GM18907 (cell line): ENCODE data around the gene NUBP2.
"Not testable (repeated sequence)": the region's sequence is repeated elsewhere in the genome, so short reads cannot be mapped to it uniquely, and the experiment has no call there.

Source experiments
- ATAC-seq: cut with Tn5 transposase; IDR thresholded peaks from one replicate; pipeline ENCODE4 v1.9.1; 2021; ENCODE audit warnings: mild to moderate bottlenecking, moderate library complexity; ENCODE audit not compliant: unreplicated experiment

The NUBP2 gene

DNA sequence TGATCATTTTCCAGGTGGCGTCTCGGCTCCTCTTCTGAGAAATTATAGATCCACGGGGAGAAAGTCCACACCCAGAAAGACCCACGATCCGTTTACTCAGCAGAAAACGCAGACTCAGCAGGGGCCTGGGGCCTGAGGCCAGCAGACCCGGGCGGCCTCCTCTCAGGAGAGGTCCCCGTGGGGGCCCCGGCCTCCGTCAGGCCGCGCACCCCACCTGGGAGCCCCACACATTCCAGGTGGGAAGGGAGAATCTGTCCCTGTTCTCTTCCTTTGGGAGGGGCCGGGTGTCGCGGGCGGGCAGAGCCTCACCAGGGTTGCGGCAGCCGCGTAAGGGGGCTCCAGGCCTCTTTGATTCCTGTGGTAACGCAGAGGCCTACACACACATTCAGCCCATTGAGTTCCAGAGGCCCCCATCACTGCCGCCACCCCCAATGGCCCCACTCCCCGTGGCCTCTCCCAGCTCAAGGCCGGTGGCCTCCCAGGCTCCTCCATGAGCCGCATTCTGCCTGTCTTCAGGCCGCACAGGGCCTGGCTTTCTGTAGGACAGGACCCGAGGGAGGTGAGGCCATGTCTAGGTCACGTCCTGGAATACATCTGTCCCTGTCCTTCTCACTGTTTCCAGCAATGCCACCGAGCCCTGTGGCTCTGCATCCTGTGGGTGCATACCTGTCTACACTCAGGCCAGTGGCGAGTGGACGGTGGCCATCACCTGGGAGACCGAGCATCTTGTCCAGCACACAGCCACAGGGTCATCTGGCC, 12.3 kb downstream of the NUBP2 start:
- ATAC-seq, result no peak

DNA sequence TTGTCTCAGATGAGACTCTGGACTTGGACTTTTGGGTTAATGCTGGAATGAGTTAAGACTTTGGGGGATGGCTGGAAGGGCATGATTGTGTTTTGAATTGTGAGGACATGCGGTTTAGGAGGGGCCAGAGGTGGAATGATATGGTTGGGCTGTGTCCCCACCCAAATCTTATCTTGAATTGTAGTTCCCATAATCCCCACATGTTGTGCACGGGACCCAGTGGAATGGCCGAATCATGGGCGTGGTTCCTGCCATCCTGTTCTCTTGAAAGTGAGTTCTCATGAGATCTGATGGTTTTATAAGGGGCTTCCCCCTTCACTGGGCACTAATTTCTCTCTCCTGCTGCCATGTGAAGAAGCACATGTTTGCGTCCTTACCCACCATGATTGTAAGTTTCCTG, 16.5 kb downstream of the NUBP2 start:
- ATAC-seq, result not testable (repeated sequence)

DNA sequence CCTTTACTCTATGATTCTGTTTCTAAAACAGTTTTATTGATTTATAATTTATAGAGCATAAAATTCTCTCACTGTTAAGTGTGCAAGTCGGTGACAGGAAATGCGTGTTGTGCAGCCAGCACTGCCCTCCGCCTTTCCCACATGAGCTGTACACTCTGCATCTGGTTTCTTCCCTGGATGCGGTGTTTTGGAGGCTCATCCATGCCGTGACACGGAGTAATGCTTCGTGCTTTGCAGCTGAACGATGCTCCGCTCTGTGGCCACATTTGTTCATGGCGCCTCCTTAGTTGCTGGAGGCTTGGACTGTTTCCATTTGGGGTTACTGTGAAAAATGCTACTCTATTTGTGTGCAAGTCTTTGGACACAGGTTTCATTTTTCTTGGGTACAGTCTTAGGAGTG, 17.9 kb downstream of the NUBP2 start:
- ATAC-seq, result no peak

DNA sequence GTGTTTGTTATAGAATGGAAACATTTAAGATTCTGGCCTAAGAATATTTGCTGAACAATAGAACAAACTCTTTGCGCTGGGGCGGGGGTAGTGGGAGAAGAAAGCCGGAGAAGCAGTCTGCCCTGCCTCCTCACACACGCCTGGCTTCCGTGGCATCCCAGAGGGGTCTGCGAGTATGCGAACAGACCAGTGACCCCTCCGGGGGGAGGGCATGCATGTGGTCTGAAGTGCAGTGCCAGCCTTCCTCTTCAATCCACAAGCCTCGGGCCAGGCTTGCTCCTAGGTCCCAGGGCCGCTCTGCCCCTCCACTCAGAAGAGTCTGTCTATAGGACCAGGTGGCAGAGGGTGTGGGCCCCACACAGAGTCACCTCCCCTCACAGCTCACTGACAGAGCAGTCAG, 24.9 kb downstream of the NUBP2 start:
- ATAC-seq, result no peak

DNA sequence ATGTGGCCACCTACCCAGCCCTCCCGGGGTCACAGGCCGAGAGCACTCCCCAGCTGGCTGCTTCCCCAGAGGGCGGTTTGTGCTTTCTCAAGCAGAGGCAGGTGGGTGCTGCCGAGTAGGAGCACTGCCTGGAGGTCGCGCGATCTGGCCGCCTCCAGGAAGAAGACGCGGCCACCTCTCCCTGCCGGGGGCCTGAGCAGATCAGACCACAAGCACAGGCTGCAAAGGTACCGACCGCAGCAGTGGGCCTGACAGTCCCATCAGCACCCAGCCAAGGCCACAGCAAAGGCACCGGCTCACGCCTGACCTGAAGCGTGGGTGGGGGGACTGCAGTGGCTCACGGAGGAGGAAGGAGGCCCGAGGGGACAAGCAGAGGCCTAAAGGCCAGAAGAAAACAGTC, 25.9 kb downstream of the NUBP2 start:
- ATAC-seq, result no peak

DNA sequence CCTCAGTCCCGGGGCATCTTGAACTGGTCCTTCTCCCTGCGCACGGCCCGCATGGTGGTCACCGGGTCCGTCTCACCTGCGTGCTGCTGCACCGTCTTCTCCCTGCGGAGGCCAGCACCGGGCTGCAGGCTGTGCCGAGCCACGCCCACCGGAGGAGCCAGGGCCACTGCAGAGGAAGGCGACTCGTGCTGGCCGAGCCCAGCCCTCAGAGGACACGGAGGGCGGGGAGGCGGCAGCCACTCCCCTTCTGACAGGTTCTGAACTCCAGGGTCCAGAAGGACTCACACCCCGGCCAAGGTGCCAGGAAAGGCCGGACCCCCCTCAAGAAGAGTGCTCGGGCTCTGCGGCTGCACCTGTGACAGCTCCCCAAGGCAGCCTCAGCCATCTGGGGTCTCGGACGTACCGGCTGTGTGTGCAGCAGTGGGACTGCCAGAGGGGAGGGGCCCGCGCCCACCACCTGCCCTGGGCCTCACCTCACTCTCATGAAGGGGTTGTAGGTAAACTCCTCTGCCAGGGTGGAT, 26.6 kb downstream of the NUBP2 start:
- ATAC-seq, result no peak

DNA sequence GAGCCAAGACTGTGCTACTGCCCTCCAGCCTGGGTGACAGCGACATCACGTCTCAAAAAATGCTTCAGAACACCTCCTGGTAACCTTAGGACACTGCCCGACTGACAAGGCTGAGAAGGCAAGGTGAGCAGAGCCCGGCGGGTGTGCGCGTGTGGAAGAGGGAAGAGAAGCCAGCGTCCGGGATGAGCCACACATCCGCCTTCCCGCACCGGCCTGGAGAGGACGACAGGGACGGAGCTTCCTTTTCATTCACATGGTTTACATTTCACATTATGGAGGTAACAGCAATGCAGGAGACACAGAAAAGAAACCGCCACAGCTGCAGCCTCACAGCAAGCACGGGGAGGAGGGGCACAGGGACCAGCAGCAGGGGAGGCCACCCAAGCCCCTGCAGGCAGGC, 27.3 kb downstream of the NUBP2 start:
- ATAC-seq, result no peak

DNA sequence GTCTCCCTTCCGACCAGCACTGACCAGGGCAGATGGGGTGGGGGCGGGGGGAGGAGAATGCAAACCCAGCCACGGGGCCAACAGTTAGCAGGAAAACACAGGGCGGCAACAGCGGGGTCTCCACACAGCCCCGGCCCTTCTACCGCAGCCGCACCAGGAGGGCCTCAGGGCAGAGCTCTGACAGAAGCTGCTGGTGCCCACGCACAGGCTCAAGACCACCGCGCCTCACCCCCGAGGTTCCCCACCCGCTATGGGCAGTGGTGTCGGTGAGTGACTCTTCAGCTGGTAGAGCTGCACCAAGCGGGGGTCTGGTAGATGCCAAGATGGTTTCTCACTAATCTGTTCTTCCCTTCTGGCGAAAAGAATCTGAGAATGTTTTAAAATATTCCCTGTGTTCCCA, 27.8 kb downstream of the NUBP2 start:
- no peak for ATAC-seq

DNA sequence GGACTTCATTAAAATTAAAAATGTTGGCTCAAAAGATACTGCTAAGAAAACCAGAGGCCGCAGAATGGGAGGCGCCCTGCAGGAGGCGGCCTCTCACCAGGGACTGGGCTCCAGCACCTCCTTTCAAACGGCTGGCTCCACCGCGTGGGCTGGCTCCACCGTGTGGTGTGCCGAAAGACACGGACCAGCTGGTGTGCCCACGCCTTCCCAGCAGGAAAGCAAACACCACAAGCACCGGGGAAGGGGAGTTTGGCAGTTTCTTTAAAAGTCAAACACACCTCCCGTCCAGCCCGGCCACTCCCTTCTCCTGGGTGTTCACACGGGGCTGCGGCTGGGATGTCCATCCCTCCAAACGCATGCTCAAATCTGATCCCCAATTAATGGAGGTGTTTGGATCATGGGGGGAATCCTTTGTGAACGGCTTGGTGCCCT, 30.0 kb downstream of the NUBP2 start:
- no peak for ATAC-seq

DNA sequence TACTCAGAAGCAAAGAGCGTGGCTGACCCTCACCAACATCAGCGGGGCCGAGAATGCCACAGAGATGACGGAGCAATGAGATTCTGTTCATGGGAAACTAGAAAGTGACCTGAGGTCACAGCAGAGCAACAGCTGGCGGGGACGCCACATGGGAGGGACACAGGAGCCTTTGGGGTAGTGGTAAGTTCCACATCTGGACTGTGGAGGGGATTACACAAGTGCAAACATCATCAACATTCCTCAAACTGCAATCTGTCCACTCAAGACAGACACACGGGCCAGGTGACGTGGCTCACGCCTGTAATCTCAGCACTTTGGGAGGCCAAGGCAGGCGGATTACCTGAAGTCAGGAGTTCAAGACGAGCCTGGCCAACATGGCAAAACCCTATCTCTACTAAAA, 32.7 kb downstream of the NUBP2 start:
- ATAC-seq, result no peak

DNA sequence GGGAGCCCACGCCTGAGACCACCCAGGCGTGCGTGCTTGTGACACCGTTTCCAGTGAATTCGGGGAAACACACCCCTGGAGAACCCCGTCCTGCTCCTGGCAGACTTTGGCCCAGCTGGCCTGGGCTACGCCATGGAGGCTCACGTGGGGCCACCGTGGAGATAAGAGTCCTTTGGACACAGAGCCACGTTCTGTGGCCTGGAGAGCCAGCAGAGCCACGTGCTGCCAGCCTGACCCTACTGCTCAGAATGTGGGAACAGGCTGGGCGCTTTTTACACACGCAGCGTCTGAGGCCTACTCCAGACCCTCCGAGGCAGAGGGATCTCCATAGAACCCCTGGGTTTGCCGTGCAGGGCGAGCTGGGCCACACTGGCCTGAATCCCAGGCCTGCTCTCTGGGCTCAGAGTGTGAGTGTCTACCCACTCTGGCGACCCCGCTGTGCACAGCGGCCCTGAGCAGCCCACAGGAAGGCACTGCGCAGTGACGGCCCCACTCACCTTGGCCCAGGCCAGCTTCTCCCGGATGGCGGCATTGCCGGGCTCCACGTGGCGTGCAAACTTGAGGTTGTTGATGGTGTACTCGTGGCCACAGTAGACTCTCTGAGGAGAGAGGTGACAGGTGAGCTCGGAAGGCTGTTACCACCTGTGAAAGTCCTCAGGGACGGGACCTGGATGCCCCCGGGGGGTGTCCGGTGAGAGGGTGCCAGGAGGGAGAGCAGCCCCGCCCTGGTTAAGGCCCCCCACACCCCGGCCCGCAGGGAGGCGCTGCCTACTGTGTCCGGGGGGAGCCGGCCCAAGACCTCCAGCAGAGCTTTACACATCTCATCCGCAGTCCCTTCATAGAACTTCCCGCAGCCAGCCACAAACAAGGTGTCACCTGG, 33.9 kb downstream of the NUBP2 start:
- ATAC-seq, result no peak

DNA sequence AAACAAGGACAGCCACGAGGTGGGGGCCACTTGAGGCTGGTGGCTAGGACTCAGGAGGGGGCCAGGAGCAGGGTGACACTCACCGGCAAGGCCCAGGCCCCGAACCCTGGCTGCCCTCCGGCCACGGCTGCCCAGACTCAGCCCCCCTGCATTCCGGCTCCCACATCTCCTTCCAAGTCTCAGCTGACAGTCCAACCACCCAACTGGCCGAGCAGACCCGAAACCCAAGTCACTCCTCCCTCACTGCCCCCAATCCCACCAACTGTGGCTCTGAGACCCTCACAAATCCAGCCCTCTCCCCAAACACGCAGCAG, 34.5 kb downstream of the NUBP2 start:
- no peak for ATAC-seq

DNA sequence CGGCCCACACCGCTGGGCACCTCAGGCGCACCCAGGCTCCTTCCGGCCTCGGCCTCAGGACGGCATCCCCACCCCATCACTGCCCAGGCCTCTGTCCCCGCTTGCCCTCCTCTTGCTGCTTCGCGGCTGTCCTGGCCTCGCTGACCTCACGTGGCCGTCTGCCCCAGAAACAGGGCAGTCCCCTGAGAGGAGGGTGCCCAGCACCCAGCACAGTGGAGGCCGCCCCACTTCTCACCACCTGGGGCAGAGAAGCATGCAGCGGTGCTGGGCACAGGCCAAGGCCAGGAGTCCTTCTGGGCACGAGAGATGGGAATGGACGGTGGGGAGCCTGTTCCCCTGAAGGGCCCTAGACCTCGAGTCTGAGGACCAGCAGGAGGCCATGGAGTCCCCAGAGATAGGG, 35.0 kb downstream of the NUBP2 start:
- ATAC-seq, result no peak

DNA sequence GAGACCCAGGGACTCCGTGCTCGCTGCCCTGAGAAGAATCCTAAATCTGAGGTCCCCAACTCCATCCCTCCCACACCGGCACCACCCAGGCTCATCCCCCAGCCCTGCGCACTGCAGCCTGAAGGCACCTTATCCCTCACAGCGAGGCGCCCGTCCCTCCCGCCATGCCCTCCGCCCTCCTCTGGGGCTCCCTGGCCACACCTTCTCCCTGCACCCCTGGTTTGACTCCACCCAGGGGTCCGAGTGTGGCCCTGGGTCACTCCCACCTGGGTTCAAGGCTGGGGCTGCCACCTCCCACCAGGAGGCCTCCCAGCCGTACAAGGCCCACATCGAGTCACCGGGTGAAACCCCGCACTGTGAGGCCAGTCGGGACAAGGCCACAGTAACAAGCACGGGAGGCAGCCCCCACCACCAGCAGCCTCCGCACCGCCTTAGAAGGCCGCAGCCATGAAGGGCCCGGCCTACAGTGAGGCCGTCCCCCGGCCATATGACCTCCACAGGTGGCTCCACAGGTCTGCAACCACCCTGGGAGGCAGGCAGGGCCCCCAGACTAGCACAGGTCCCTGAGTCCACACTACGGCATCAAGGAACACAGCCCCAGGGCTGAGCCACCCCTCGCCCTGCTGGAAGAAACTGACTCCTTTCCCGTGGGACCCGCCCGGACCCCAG, 35.6 kb downstream of the NUBP2 start:
- ATAC-seq, result no peak

DNA sequence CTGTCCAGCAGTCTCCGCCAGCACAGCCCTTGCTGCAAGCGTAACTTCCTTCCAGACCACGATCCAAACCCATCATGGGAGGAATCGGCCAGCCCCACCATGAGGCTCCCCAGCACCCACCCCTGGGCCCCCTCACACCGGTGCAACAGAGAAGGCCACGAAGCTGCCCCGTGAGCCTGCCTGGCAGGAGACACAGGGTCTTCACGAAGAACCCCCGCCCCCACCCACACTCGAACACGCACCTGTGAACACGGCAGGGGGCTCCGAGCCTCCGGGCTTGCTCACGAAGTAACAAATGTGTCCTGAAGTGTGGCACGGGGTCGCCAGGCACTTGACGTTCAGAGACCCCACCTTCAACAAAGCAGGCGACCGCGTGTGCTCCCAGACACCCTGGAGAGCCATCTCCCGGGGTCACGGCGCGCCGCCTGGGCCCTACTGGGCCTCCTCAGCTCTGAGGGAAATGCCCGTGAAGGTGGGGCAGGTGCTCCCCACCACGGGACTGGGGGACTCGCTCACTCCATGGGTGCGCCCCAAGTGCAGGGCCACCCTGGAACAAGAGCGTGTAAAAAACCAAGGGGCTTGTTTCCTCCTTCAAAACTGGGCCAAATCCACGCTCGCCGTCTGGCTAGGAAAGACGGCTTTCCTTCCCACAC, 36.2 kb downstream of the NUBP2 start:
- no peak for ATAC-seq

DNA sequence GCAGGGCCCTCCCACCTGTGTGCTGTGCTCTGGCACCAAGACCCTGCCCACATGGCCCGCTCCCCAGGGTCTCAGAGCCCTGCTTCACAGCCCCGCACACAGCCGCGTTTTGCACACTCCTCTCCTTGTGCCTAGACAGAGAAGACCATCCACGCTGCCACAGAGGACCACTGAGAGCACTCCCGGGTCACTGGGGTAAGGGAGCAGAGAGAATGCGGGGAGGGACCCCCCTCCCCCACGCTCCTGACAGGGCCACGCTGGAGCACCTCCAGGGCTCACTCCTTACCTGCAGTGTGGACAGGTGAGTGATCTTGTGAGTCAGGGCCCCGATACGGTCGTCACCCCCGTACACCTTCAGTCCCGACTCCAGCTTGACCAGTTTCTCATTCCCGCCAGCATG, 36.9 kb downstream of the NUBP2 start:
- ATAC-seq, result no peak

DNA sequence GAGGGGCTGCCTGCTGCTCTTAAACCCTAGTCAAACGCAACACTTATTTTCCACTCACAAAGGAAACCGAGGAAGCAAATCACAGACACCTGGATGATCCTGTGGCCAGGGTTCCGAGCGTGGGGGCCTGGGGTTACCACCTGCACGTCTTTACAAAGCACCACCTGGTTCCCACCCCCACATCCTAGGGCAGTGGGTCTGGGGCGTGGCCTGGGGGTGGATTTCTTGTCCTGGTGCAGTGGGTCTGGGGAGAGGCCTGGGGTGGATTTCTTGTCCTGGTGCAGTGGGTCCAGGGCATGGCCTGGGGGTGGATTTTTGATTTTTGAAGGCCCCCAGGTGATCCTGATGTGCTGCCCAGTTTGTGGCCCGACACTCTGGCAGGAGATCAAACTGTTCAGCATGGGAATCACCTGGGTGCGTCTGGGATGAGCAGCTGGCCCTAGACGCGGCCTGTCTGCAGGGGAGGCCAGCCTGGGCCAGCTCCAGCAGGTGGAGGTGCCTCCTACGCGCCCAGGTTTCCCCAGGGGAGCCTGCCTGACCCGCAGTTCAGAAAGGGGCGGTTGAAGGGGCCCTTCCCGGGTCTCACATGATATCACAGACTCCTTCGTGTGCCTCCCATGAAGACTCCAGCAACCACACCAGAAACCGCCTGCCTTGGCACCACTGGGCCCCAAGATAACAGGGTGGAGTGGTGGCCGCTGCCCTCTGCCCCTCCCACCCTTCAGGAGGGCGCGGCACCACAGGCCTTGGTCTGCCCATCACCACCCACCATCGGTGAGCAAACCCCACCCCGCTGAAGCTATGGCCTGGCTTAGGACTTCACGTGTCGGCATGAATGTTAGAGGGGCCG, 37.6 kb downstream of the NUBP2 start:
- no peak for ATAC-seq

DNA sequence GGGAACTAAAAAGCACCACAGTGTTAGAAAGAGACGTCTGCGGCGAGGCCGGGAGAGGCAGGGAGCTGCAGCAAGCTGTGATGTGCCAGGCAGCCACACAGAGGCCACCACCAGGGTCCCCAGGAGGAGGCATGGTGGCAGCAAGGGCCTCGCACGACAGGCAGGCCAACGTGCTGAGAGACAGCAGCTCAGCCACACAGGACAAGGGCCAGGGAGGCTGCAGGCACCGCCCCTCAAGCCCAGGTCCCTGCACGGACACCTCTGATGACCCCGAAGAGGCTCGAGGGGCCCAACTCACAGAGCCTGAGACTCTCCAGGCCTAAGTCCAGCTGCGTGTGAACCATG, 38.2 kb downstream of the NUBP2 start:
- no peak for ATAC-seq

DNA sequence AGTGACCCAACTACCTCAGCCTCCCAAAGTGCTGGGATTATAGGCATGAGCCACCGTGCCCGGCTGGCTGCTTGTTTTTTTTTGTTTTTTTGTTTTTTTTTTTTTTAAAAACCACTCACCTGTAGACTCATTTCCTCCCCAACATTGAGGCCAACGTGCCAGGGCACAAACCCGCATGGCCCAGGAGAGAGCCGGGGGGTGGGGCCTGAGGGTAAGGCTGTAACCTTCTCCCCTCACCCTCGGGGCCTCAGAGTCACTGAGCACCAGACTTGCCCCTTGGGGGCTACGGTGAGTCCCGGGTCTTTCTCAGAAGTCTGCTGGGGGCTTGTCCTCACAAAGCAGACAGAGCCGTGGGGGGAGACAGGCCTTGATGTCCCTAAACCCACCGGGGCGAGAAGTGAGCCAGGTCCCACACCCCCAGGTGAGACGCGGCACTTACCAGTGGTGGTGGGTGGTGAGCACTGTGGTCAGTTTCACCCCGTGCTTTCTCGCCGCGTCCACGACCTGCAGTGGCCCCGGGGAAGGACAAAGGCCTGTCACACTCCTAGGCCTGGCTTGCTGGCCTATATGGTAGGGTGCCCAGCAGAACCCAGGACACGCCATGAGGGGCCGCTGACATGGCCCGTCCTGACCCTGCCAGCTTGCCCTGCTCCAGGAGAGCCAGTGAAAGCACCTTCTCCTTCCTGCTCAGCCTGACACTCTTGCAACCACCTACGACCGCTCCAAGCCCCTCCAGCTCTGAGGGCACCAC, 39.3 kb downstream of the NUBP2 start:
- ATAC-seq, result no peak

DNA sequence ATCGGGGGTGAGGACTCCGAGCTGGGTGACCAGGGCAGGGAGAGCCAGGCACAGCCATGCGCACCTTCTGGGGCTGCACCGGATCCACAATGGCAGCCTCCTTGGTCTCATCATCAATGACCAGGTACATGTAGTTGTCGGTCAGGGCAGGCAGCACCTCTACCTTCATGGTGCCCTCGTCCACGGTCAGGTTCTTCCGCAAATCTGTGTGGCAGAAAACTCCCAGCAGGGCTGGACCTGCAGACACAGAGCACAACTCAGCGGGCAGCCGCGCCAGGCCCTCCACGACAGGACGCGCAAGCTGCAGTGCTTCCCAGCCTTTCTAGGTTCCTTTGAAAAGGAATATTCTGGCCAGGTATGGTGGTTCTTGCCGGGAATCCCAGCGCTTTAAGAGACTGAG, 40.0 kb downstream of the NUBP2 start:
- ATAC-seq, result no peak
